Measurements from ENCODE around the gene HOXD12. TPM values are rescaled to one million over a fixed set of nuclear protein-coding genes. Genes with fewer than 3 reads are reported as not detected.
A peak's percentile ranks its signal among the peaks of the same experiment; 100 is the strongest.

HOXD12 gene
- total and polyA plus RNA-seq, 2 experiments from 2014 or later, result not detected

DNA sequence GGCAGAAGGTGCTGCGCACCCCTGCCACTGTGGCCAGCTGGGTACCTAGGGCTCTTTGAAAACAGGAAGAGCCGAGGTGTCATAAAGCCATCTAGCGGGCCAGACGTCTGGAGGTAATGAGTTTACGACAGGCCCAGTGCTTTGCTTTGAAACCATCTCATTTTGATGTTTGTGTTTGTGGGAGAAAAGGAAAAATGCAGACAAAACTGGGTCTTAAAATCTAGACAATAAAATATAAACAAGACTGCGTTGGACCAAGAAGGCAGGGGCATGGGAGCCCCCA lies 26.1 kb downstream of the HOXD12 start:
- Mint-ChIP-seq H3K36me3 (ENCODE audit: low read depth) (no peaks in the 10 kb centered on the region), H3K27ac (no peak overlapping the region), H3K27me3 (ENCODE audit: insufficient read depth, low read depth, poor library complexity) (peaks cover 95% of the 10 kb centered on the region), H3K4me1 (peaks cover 25% of the 10 kb centered on the region), H3K4me3 (no peak overlapping the region), H3K9me3 (peaks cover 10% of the 10 kb centered on the region; the same call in 2 of the 3 replicates)
- Histone ChIP-seq H3K4me3 (no peak overlapping the region), H3K36me3 (ENCODE audit: insufficient read depth) (no peaks in the 10 kb centered on the region), H3K27me3 (ENCODE audit: insufficient read depth) (peaks cover 100% of the 10 kb centered on the region), H3K4me1 (ENCODE audit: insufficient read depth) (peaks cover 14% of the 10 kb centered on the region), H4K20me1 (replicated peaks; ENCODE audit: insufficient read depth) (peaks cover 22% of the 10 kb centered on the region), H3K79me2 (replicated peaks; ENCODE audit: insufficient read depth) (no peaks in the 10 kb centered on the region), H3F3A (replicated peaks; ENCODE audit: low read depth) (peaks cover 46% of the 10 kb centered on the region; the same call in 1 of the 2 replicates), H3K9me2 (ENCODE audit: insufficient read depth) (no peaks in the 10 kb centered on the region), H2AFZ (no peak overlapping the region), H3K27ac (ENCODE audit: low read depth) (no peak overlapping the region), H3K4me2 (no peak overlapping the region)
- TF ChIP-seq EZH2 (IDR thresholded peaks at IDR 0.05; ENCODE audit: low read depth, unreplicated experiment) (peak; percentile 37), JUNB (IDR thresholded peaks at IDR 0.05; ENCODE audit: unreplicated experiment) (no peak), POLR2AphosphoS5 (IDR thresholded peaks at IDR 0.05; ENCODE audit: low read depth) (no peak), CREB1 (CRISPR knock-in tag; IDR thresholded peaks at IDR 0.05; ENCODE audit: low read depth) (no peak), NANOG (IDR thresholded peaks at IDR 0.05; ENCODE audit: borderline replicate concordance) (no peak), EZH2phosphoT487 (IDR thresholded peaks at IDR 0.05; ENCODE audit: unreplicated experiment) (no peak)
- TF ChIP-seq, protein P1, sequence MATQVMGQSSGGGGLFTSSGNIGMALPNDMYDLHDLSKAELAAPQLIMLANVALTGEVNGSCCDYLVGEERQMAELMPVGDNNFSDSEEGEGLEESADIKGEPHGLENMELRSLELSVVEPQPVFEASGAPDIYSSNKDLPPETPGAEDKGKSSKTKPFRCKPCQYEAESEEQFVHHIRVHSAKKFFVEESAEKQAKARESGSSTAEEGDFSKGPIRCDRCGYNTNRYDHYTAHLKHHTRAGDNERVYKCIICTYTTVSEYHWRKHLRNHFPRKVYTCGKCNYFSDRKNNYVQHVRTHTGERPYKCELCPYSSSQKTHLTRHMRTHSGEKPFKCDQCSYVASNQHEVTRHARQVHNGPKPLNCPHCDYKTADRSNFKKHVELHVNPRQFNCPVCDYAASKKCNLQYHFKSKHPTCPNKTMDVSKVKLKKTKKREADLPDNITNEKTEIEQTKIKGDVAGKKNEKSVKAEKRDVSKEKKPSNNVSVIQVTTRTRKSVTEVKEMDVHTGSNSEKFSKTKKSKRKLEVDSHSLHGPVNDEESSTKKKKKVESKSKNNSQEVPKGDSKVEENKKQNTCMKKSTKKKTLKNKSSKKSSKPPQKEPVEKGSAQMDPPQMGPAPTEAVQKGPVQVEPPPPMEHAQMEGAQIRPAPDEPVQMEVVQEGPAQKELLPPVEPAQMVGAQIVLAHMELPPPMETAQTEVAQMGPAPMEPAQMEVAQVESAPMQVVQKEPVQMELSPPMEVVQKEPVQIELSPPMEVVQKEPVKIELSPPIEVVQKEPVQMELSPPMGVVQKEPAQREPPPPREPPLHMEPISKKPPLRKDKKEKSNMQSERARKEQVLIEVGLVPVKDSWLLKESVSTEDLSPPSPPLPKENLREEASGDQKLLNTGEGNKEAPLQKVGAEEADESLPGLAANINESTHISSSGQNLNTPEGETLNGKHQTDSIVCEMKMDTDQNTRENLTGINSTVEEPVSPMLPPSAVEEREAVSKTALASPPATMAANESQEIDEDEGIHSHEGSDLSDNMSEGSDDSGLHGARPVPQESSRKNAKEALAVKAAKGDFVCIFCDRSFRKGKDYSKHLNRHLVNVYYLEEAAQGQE (IDR thresholded peaks at IDR 0.05; ENCODE audit: unreplicated experiment), result no peak
- TF ChIP-seq, protein P2, sequence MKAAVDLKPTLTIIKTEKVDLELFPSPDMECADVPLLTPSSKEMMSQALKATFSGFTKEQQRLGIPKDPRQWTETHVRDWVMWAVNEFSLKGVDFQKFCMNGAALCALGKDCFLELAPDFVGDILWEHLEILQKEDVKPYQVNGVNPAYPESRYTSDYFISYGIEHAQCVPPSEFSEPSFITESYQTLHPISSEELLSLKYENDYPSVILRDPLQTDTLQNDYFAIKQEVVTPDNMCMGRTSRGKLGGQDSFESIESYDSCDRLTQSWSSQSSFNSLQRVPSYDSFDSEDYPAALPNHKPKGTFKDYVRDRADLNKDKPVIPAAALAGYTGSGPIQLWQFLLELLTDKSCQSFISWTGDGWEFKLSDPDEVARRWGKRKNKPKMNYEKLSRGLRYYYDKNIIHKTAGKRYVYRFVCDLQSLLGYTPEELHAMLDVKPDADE (IDR thresholded peaks at IDR 0.05), result no peak
- DNase-seq (ENCODE audit: low spot score) (peak; percentile 53), ATAC-seq (no peak)

DNA sequence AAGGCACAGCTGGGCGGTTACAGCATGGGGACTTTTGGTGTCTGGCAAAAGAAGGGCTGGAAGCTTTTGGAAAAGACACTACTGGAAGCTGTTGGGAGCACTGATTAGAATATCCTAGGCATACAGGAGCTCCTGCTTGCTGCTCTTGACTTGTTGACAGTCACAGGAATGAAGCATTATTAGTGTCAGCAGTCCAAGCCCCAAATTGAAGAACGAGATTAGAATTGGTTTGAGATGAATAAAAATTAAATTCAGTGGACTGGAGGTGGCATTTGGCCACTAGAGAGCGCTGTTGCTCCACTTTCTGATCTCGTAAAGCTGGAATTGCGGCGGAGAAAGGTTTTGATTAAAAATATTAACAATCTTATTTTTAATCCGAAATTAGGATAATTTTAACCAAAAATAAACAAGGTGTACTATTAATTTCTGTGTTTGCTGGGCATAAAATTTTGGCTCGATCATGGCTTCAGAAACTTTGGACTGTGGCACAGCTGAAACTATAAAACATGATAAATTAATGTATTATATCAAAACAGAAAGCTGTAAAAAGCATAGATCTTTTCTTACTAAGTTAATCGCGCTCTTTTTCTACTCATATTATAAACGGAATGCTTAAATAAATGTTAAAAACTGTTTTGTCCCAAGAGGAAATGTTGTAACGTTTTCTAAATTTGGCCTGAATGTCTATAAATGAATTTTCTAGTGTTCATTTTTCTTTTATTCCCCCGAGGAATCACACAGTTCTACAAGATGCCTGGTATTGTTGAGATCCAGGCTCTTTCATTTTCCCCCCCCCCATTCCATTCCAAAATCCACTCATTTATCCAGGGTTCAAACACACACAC lies 27.6 kb downstream of the HOXD12 start:
- H4K20me1 ChIP-seq (replicated peaks; ENCODE audit: insufficient read depth), result peaks cover 35% of the 10 kb centered on the region
- H3K4me3 Mint-ChIP-seq, result no peak overlapping the region; the same call in 2 of the 3 replicates
- DNase-seq (ENCODE audit: low spot score), result peak; percentile 78
- TF ChIP-seq ZNF331 (CRISPR knock-in tag; IDR thresholded peaks at IDR 0.05; ENCODE audit: low read depth) (no peak), JUNB (IDR thresholded peaks at IDR 0.05; ENCODE audit: unreplicated experiment) (no peak), ZNF114 (CRISPR knock-in tag; IDR thresholded peaks at IDR 0.05) (no peak)
- TF ChIP-seq, protein P1 (IDR thresholded peaks at IDR 0.05; ENCODE audit: unreplicated experiment), result no peak

More for the DNA sequence above, 27.6 kb downstream of the HOXD12 start:
- no peaks in the 10 kb centered on the region for H3K79me2 ChIP-seq (replicated peaks; ENCODE audit: insufficient read depth)
- no peak overlapping the region for H3K4me3 ChIP-seq
- H3F3A ChIP-seq (replicated peaks; ENCODE audit: low read depth), result peaks cover 49% of the 10 kb centered on the region; the same call in 1 of the 2 replicates
- H3K27me3 Mint-ChIP-seq (ENCODE audit: insufficient read depth, low read depth, poor library complexity), result peaks cover 95% of the 10 kb centered on the region
- H3K9me2 ChIP-seq (ENCODE audit: insufficient read depth), result no peaks in the 10 kb centered on the region
- no peak overlapping the region for H3K4me2 ChIP-seq
- H3K36me3 ChIP-seq (ENCODE audit: insufficient read depth), result no peaks in the 10 kb centered on the region
- H3K36me3 Mint-ChIP-seq (ENCODE audit: low read depth), result no peaks in the 10 kb centered on the region
- peaks cover 100% of the 10 kb centered on the region for H3K27me3 ChIP-seq (ENCODE audit: insufficient read depth)
- peaks cover 8% of the 10 kb centered on the region for H3K4me1 ChIP-seq (ENCODE audit: insufficient read depth)
- no peak overlapping the region for H3K27ac Mint-ChIP-seq
- H3K27ac ChIP-seq (ENCODE audit: low read depth), result no peak overlapping the region
- no peak for ATAC-seq
- peaks cover 27% of the 10 kb centered on the region for H3K4me1 Mint-ChIP-seq
- no peak overlapping the region for H2AFZ ChIP-seq
- peaks cover 15% of the 10 kb centered on the region; the same call in 2 of the 3 replicates for H3K9me3 Mint-ChIP-seq
